ENCODE measurements around the gene HAUS7. TPM values are rescaled to one million over a fixed set of nuclear protein-coding genes. Genes with fewer than 3 reads are reported as not detected.
A peak's percentile ranks its signal among the peaks of the same experiment; 100 is the strongest.

HAUS7 gene
- total RNA-seq, 1 donor from 2014 or later = 31.3 TPM

DNA sequence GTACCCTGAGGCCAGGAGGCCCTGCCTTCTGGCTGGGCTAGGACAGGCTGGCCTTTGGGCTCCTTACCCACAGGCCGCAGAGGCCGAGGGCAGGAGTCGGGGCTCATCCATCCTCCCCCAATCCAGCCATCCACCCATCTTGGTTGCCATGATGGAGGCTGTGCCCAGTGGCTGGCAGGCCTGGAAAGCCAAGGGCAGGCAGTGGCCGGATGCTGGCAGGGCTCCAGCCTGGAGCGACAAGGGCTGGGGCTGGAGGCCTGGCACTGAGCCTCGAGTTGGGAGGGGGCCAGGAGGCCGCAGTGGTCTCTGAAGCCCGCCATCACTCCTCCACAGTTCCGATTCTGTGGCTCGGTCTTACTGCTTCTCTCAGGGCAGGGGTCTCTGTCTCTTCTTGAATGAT, 15.8 kb upstream of the HAUS7 start:
- peaks cover 54% of the 10 kb centered on the region for H3K4me1 Mint-ChIP-seq (ENCODE audit: low read depth)
- TF ChIP-seq, protein P1, sequence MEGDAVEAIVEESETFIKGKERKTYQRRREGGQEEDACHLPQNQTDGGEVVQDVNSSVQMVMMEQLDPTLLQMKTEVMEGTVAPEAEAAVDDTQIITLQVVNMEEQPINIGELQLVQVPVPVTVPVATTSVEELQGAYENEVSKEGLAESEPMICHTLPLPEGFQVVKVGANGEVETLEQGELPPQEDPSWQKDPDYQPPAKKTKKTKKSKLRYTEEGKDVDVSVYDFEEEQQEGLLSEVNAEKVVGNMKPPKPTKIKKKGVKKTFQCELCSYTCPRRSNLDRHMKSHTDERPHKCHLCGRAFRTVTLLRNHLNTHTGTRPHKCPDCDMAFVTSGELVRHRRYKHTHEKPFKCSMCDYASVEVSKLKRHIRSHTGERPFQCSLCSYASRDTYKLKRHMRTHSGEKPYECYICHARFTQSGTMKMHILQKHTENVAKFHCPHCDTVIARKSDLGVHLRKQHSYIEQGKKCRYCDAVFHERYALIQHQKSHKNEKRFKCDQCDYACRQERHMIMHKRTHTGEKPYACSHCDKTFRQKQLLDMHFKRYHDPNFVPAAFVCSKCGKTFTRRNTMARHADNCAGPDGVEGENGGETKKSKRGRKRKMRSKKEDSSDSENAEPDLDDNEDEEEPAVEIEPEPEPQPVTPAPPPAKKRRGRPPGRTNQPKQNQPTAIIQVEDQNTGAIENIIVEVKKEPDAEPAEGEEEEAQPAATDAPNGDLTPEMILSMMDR (IDR thresholded peaks at IDR 0.05) = no peak
- H3K9me3 Mint-ChIP-seq (ENCODE audit: low read depth) = peaks cover 2% of the 10 kb centered on the region
- H3K27ac Mint-ChIP-seq (ENCODE audit: unreplicated experiment) = no peak overlapping the region
- H3K27me3 Mint-ChIP-seq (ENCODE audit: low read depth) = no peaks in the 10 kb centered on the region
- no peaks in the 10 kb centered on the region for H3K36me3 Mint-ChIP-seq (ENCODE audit: low read depth)
- H3K4me3 Mint-ChIP-seq (ENCODE audit: unreplicated experiment) = no peak overlapping the region
- DNase-seq (ENCODE audit: low spot score) = no peak

DNA sequence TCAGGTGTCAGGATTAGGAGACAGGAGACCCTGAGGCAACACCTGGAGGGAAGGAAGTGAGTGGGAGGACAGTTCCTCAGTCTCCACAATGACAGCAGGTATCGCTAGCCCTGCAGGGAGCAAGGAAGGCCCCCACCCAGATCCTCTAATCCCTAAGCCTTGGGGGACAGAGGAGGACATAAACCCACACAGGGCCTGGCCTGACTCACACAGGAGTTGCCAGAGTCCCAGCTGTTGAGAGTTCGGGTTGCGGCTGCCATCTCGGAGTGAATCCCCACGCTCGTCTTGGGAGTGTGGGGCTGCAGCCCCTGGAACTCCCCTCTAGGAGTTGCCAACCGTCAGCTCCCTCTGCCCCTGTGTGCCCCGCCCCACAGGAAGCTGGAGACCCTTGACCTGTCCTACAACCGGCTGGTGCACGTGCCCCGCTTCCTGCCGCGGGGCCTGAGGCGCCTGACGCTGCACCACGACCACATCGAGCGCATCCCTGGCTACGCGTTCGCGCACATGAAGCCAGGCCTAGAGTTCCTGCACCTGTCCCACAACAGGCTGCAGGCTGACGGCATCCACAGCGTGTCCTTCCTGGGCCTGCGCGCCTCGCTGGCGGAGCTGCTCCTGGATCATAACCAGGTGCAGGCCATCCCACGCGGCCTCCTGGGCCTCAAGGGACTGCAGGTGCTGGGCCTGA, 15.2 kb upstream of the HAUS7 start:
- H3K4me3 Mint-ChIP-seq (ENCODE audit: unreplicated experiment) = no peak overlapping the region
- H3K27ac Mint-ChIP-seq (ENCODE audit: unreplicated experiment) = peak overlapping the region; percentile 17
- TF ChIP-seq, protein P1 (IDR thresholded peaks at IDR 0.05) = no peak
- no peaks in the 10 kb centered on the region for H3K36me3 Mint-ChIP-seq (ENCODE audit: low read depth)
- H3K9me3 Mint-ChIP-seq (ENCODE audit: low read depth) = peaks cover 2% of the 10 kb centered on the region
- DNase-seq (ENCODE audit: low spot score) = no peak
- H3K4me1 Mint-ChIP-seq (ENCODE audit: low read depth) = peaks cover 48% of the 10 kb centered on the region
- H3K27me3 Mint-ChIP-seq (ENCODE audit: low read depth) = no peaks in the 10 kb centered on the region

DNA sequence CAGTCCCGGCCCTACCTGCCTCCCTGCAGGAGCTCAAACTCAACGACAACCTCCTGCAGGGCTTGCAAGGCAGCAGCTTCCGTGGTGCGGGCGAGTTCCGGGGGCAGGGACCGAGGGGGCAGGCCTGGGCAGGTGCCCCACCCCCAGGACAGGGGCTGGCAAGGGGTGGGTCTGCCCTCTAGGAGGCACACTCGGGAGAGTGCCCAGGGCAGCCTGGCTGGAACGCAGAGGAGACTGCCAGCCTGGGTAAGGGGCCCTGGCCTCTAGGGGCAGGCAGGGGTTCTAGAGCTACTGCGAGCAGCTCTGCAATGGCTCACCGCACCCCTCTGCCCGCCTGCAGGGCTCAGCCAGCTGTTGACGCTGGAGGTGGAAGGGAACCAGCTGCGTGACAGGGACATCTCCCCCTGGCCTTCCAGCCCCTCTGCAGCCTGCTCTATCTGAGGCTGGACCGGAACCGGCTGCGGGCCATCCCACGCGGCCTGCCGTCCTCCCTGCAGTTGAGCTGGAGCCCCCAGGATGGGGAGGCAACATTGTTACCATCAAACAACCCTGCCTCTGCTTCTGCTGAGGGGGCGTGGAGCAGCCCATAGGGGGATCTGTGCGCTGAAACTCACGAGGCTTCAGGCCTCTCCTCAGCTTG, 12.1 kb upstream of the HAUS7 start:
- no peaks in the 10 kb centered on the region for H3K36me3 Mint-ChIP-seq (ENCODE audit: low read depth)
- H3K9me3 Mint-ChIP-seq (ENCODE audit: low read depth) = peaks cover 6% of the 10 kb centered on the region
- H3K27ac Mint-ChIP-seq (ENCODE audit: unreplicated experiment) = no peak overlapping the region
- H3K4me3 Mint-ChIP-seq (ENCODE audit: unreplicated experiment) = no peak overlapping the region
- peaks cover 27% of the 10 kb centered on the region for H3K4me1 Mint-ChIP-seq (ENCODE audit: low read depth)
- no peak for DNase-seq (ENCODE audit: low spot score)
- no peaks in the 10 kb centered on the region for H3K27me3 Mint-ChIP-seq (ENCODE audit: low read depth)
- TF ChIP-seq, protein P1 (IDR thresholded peaks at IDR 0.05) = no peak

DNA sequence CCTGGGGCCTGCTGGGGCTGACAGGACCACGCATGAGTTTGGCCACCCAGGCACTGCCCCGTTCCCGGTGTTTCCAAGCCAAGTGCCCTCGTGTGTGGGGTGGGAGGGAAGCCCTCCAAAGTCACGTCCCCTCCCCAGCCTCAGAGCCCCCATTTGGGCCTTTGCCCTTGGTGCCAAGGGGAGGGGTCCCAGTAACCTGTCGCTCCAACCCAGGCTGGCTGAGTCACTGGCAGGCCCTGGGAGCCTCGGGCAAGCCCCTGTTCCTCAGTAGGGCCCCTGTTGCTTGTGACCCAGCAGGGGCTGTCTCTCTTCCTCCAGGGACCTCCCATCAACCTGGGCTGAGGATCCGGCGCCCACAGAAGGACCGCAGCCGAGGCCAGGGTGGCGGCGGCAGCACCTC, 10.7 kb upstream of the HAUS7 start:
- H3K4me3 Mint-ChIP-seq (ENCODE audit: unreplicated experiment) = no peak overlapping the region
- DNase-seq (ENCODE audit: low spot score) = no peak
- H3K4me1 Mint-ChIP-seq (ENCODE audit: low read depth) = peaks cover 26% of the 10 kb centered on the region
- H3K36me3 Mint-ChIP-seq (ENCODE audit: low read depth) = no peaks in the 10 kb centered on the region
- peaks cover 6% of the 10 kb centered on the region for H3K9me3 Mint-ChIP-seq (ENCODE audit: low read depth)
- no peaks in the 10 kb centered on the region for H3K27me3 Mint-ChIP-seq (ENCODE audit: low read depth)
- TF ChIP-seq, protein P1 (IDR thresholded peaks at IDR 0.05) = no peak
- no peak overlapping the region for H3K27ac Mint-ChIP-seq (ENCODE audit: unreplicated experiment)

DNA sequence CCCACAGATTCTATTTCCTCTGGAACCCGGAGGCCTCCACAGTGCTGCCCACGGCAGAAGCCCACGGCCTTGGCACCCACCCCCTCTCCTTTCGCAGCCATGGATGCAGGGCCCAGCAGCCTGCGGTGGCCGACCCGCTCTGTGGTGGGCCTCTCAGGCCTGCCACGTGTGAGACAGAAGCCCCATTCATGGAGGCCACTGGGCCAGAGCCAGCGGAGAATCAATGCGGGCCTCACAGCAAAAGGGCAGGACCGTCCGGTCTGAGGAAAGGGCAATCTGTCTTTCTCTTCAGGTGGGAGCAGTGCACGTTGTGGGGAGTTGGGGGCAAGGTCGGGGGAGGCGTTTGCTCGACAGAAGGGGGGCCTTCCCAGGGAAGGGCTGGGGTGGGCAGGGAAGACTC, 8.4 kb upstream of the HAUS7 start:
- Mint-ChIP-seq H3K36me3 (ENCODE audit: low read depth) (no peaks in the 10 kb centered on the region), H3K4me1 (ENCODE audit: low read depth) (peaks cover 35% of the 10 kb centered on the region), H3K27me3 (ENCODE audit: low read depth) (no peaks in the 10 kb centered on the region), H3K27ac (ENCODE audit: unreplicated experiment) (peak overlapping the region; percentile 51), H3K4me3 (ENCODE audit: unreplicated experiment) (no peak overlapping the region), H3K9me3 (ENCODE audit: low read depth) (peaks cover 4% of the 10 kb centered on the region)
- DNase-seq (ENCODE audit: low spot score) = no peak
- TF ChIP-seq, protein P1 (IDR thresholded peaks at IDR 0.05) = no peak
